ENCODE results near the gene MAGEA4. TPM values are rescaled to one million over a fixed set of nuclear protein-coding genes. Genes with fewer than 3 reads are reported as not detected.

MAGEA4 gene
- total and polyA plus RNA-seq, 2 experiments from 2014 or later: not detected

- no peak overlapping the region for H3K4me3 ChIP-seq
Measured at GRCh38 chrX:151875270-151876026, 37.2 kb upstream of the MAGEA4 start.

GRCh38 chrX:151878574-151878973 is 34.1 kb upstream of the MAGEA4 start:
- TF ChIP-seq EZH2phosphoT487 (IDR thresholded peaks at IDR 0.05; ENCODE audit: low read depth, severe bottlenecking, unreplicated experiment) (no peak), CTCF (IDR thresholded peaks at IDR 0.05; ENCODE audit: poor library complexity) (no peak), EZH2 (IDR thresholded peaks at IDR 0.05; ENCODE audit: borderline replicate concordance) (no peak)
- H3K9me2 ChIP-seq (replicated peaks; ENCODE audit: insufficient read depth): no peaks in the 10 kb centered on the region
- no peaks in the 10 kb centered on the region for H3K79me2 ChIP-seq
- H3K36me3 ChIP-seq (replicated peaks; ENCODE audit: insufficient read depth, low read depth): no peaks in the 10 kb centered on the region
- no peak for DNase-seq (ENCODE audit: low spot score)
- WGBS (ENCODE audit: low lambda C conversion rate, missing lambda C conversion rate): 79% methylated on average over 8 of the region's 8 CpGs
- no peaks in the 10 kb centered on the region for H3K27me3 ChIP-seq
- H3K9me3 ChIP-seq (ENCODE audit: low read depth): no peaks in the 10 kb centered on the region
- H4K20me1 ChIP-seq (ENCODE audit: insufficient read depth, poor library complexity, severe bottlenecking): no peaks in the 10 kb centered on the region
- no peak overlapping the region for H3K27ac ChIP-seq
- H3K4me2 ChIP-seq: no peak overlapping the region
- no peaks in the 10 kb centered on the region for H3K4me1 ChIP-seq (ENCODE audit: insufficient read depth)
- H3K4me3 ChIP-seq: no peak overlapping the region
- H2AFZ ChIP-seq: no peak overlapping the region

More at GRCh38 chrX:151875270-151876026, 37.2 kb upstream of the MAGEA4 start:
- H3K9me3 ChIP-seq (ENCODE audit: low read depth): no peaks in the 10 kb centered on the region
- no peaks in the 10 kb centered on the region for H3K4me1 ChIP-seq (ENCODE audit: insufficient read depth)
- H3K36me3 ChIP-seq (replicated peaks; ENCODE audit: insufficient read depth, low read depth): no peaks in the 10 kb centered on the region
- H3K27ac ChIP-seq: no peak overlapping the region
- WGBS (ENCODE audit: low lambda C conversion rate, missing lambda C conversion rate): 64% methylated on average over 5 of the region's 5 CpGs
- no peaks in the 10 kb centered on the region for H3K9me2 ChIP-seq (replicated peaks; ENCODE audit: insufficient read depth)
- no peak for TF ChIP-seq EZH2phosphoT487 (IDR thresholded peaks at IDR 0.05; ENCODE audit: low read depth, severe bottlenecking, unreplicated experiment)
- no peak for TF ChIP-seq EZH2 (IDR thresholded peaks at IDR 0.05; ENCODE audit: borderline replicate concordance)
- TF ChIP-seq CTCF (IDR thresholded peaks at IDR 0.05; ENCODE audit: poor library complexity): no peak
- no peak overlapping the region for H3K4me2 ChIP-seq
- H4K20me1 ChIP-seq (ENCODE audit: insufficient read depth, poor library complexity, severe bottlenecking): no peaks in the 10 kb centered on the region
- H3K27me3 ChIP-seq: no peaks in the 10 kb centered on the region
- DNase-seq (ENCODE audit: low spot score): no peak
- H3K79me2 ChIP-seq: no peaks in the 10 kb centered on the region
- H2AFZ ChIP-seq: no peak overlapping the region

GRCh38 chrX:151879856-151880255 is 32.8 kb upstream of the MAGEA4 start:
- no peaks in the 10 kb centered on the region for H3K9me3 ChIP-seq (ENCODE audit: low read depth)
- H3K36me3 ChIP-seq (replicated peaks; ENCODE audit: insufficient read depth, low read depth): no peaks in the 10 kb centered on the region
- H4K20me1 ChIP-seq (ENCODE audit: insufficient read depth, poor library complexity, severe bottlenecking): no peaks in the 10 kb centered on the region
- H3K27me3 ChIP-seq: no peaks in the 10 kb centered on the region
- WGBS (ENCODE audit: low lambda C conversion rate, missing lambda C conversion rate): 77% methylated on average over 4 of the region's 4 CpGs
- H3K79me2 ChIP-seq: no peaks in the 10 kb centered on the region
- TF ChIP-seq EZH2 (IDR thresholded peaks at IDR 0.05; ENCODE audit: borderline replicate concordance) (no peak), EZH2phosphoT487 (IDR thresholded peaks at IDR 0.05; ENCODE audit: low read depth, severe bottlenecking, unreplicated experiment) (no peak), CTCF (IDR thresholded peaks at IDR 0.05; ENCODE audit: poor library complexity) (no peak)
- no peak overlapping the region for H2AFZ ChIP-seq
- no peaks in the 10 kb centered on the region for H3K9me2 ChIP-seq (replicated peaks; ENCODE audit: insufficient read depth)
- no peak overlapping the region for H3K4me2 ChIP-seq
- no peaks in the 10 kb centered on the region for H3K4me1 ChIP-seq (ENCODE audit: insufficient read depth)
- DNase-seq (ENCODE audit: low spot score): no peak
- H3K27ac ChIP-seq: no peak overlapping the region
- H3K4me3 ChIP-seq: no peak overlapping the region
